SK-N-SH (cell line): ENCODE results near the gene MRPS24. TPM values are rescaled to one million over a fixed set of nuclear protein-coding genes. Genes with fewer than 3 reads are reported as not detected.

Source experiments
- CTCF ChIA-PET: fragments of 300-600, 350-600 bp; formaldehyde crosslinking; extraction: SDS; loops from one replicate; lab custom pipeline; 2021; lab: Yijun Ruan, JAX
- POLR2A ChIA-PET: fragments of 350-600 bp; sonication (Branson Sonifier 250); formaldehyde crosslinking; extraction: SDS; loops from one replicate; lab custom pipeline; 2020; ENCODE audit warnings: antibody characterized with exemption, inconsistent platforms; lab: Yijun Ruan, JAX
- DNase-seq: peaks from one replicate; pipeline ENCODE4 v3.0.0; 2012
- H2AFZ ChIP-seq: fragments of 200-600 bp; sonication (generic); 2 replicates; pipeline ENCODE4 v1.8.1; 2016; ENCODE audit warnings: antibody characterized with exemption, mild to moderate bottlenecking, low read depth
- H3F3A ChIP-seq: fragments of 200-600 bp; sonication (generic); replicated peaks from 2 replicates; pipeline ENCODE3; 2016; ENCODE audit warnings: antibody characterized with exemption, mild to moderate bottlenecking; ENCODE audit not compliant: insufficient read depth
- H3K27ac ChIP-seq, 2 experiments: fragments of 200-500 bp in 1 of 2; fragments of 200-600 bp in 1 of 2; sonication (Bioruptor generic) in 1 of 2; sonication (generic), shearing (Covaris generic) in 1 of 2; 2 replicates each; pipeline versions ENCODE4 v1.5.1 to v1.6.1; 2014 to 2016; ENCODE audit warnings: low read depth in 2 of 2, inconsistent platforms in 1 of 2, low read length in 1 of 2, mild to moderate bottlenecking in 1 of 2, mixed read lengths in 1 of 2
- H3K27me3 ChIP-seq: fragments of 200-600 bp; sonication (generic), shearing (Covaris generic); 2 replicates; pipeline ENCODE4 v1.6.1; 2016; ENCODE audit warnings: mixed run types; ENCODE audit not compliant: insufficient read depth
- H3K36me3 ChIP-seq, 2 experiments: fragments of 200-500 bp in 1 of 2; fragments of 200-600 bp in 1 of 2; sonication (Bioruptor generic) in 1 of 2; sonication (generic) in 1 of 2; replicated peaks in 1 of 2; 2 replicates each; pipeline versions ENCODE3 to v1.5.1; 2014 to 2016; ENCODE audit warnings: low read length in 1 of 2, mild to moderate bottlenecking in 1 of 2; ENCODE audit not compliant: insufficient read depth in 2 of 2, control insufficient read depth in 1 of 2
- H3K4me1 ChIP-seq, 2 experiments: fragments of 200-500 bp in 1 of 2; fragments of 200-600 bp in 1 of 2; sonication (Bioruptor generic) in 1 of 2; sonication (generic), shearing (Covaris generic) in 1 of 2; 2 replicates each; pipeline versions ENCODE4 v1.5.1 to v1.6.1; 2014 to 2016; ENCODE audit warnings: low read depth in 1 of 2, low read length in 1 of 2, mixed run types in 1 of 2; ENCODE audit not compliant: insufficient read depth in 2 of 2, control insufficient read depth in 1 of 2
- H3K4me2 ChIP-seq: fragments of 200-600 bp; sonication (generic), shearing (Covaris generic); 2 replicates; pipeline ENCODE4 v1.6.1; 2017; ENCODE audit warnings: mixed run types
- H3K4me3 ChIP-seq, 2 experiments: fragments of 200-500 bp in 1 of 2; fragments of 200-600 bp in 1 of 2; sonication (Bioruptor generic) in 1 of 2; sonication (generic), shearing (Covaris generic) in 1 of 2; 2 replicates each; pipeline versions ENCODE4 v1.5.1 to v1.8.1; 2014 to 2016; ENCODE audit warnings: low read depth in 2 of 2, inconsistent platforms in 1 of 2, low read length in 1 of 2, mild to moderate bottlenecking in 1 of 2, mixed read lengths in 1 of 2, moderate library complexity in 1 of 2
- H3K79me2 ChIP-seq: fragments of 200-600 bp; sonication (generic); 2 replicates; pipeline ENCODE4 v1.8.1; 2017; ENCODE audit warnings: mild to moderate bottlenecking; ENCODE audit not compliant: insufficient read depth
- H3K9ac ChIP-seq: fragments of 200-600 bp; sonication (generic); 2 replicates; pipeline ENCODE4 v1.6.1; 2017; ENCODE audit warnings: mixed run types
- H3K9me2 ChIP-seq: fragments of 200-600 bp; sonication (generic); 2 replicates; pipeline ENCODE4 v1.6.1; 2017; ENCODE audit warnings: mixed run types
- H3K9me3 ChIP-seq: fragments of 200-600 bp; sonication (generic); 2 replicates; pipeline ENCODE4 v1.6.1; 2017; ENCODE audit warnings: mixed run types, mild to moderate bottlenecking, moderate library complexity
- H4K20me1 ChIP-seq: fragments of 200-600 bp; sonication (generic); 2 replicates; pipeline ENCODE4 v1.6.1; 2017; ENCODE audit warnings: mild to moderate bottlenecking, mixed run types; ENCODE audit not compliant: insufficient read depth
- ELF1 ChIP-seq: IDR thresholded peaks from 2 replicates; pipeline ENCODE4 v1.4.0; 2012
- EZH2phosphoT487 ChIP-seq: fragments of 200-600 bp; sonication (generic); IDR thresholded peaks from 2 replicates; pipeline ENCODE4 v1.6.1; 2017; ENCODE audit warnings: low read depth, mixed run types, mild to moderate bottlenecking, antibody characterized with exemption, moderate library complexity, borderline replicate concordance
- FOXJ3 ChIP-seq: sonication (generic); formaldehyde crosslinking; IDR thresholded peaks from 2 replicates; pipeline ENCODE4 v1.5.1; 2020; ENCODE audit warnings: mild to moderate bottlenecking, missing genetic modification reagents
- MEF2A ChIP-seq: IDR thresholded peaks from 2 replicates; pipeline ENCODE4 v1.4.0; 2012; ENCODE audit warnings: low read depth, borderline replicate concordance
- NFIC ChIP-seq: IDR thresholded peaks from 2 replicates; pipeline ENCODE4 v1.4.0; 2012; ENCODE audit warnings: borderline replicate concordance
- NRF1 ChIP-seq: IDR thresholded peaks from 2 replicates; pipeline ENCODE4 v1.6.1; 2012; ENCODE audit warnings: low read depth, mild to moderate bottlenecking, low read length
- POLR2AphosphoS5 ChIP-seq: IDR thresholded peaks from 2 replicates; pipeline ENCODE4 v1.6.1; 2012; ENCODE audit warnings: low read depth, low read length
- RAD21 ChIP-seq: IDR thresholded peaks from 2 replicates; pipeline ENCODE4 v1.6.1; 2012; ENCODE audit warnings: mild to moderate bottlenecking, low read length
- RCOR1 ChIP-seq: fragments of 150-350 bp; IDR thresholded peaks from 2 replicates; pipeline ENCODE4 v1.6.1; 2017; ENCODE audit warnings: antibody characterized with exemption, low read length
- RFX5 ChIP-seq: IDR thresholded peaks from 2 replicates; pipeline ENCODE4 v1.6.1; 2012; ENCODE audit warnings: mild to moderate bottlenecking, improper control_type of control experiment, low read length
- SIN3A ChIP-seq: IDR thresholded peaks from 2 replicates; pipeline ENCODE4 v1.6.1; 2012; ENCODE audit warnings: low read depth, mild to moderate bottlenecking, low read length, moderate library complexity, borderline replicate concordance
- SMC3 ChIP-seq: IDR thresholded peaks from 2 replicates; pipeline ENCODE4 v1.6.1; 2012; ENCODE audit warnings: low read depth, low read length, improper control_type of control experiment
- YY1 ChIP-seq: IDR thresholded peaks from 2 replicates; pipeline ENCODE4 v1.4.0; 2012; ENCODE audit warnings: low read depth, mild to moderate bottlenecking
- polyA plus RNA-seq, 3 experiments: library from polyadenylated mRNA; depleted of rRNA; stranded (reverse); fragments of >200 nt; gene quantifications; 2 replicates each; pipeline ENCODE4 v1.2.3, GENCODE V29; 2012
- TF ChIP-seq, protein P1 (sequence below): IDR thresholded peaks from 2 replicates; pipeline ENCODE4 v1.4.0; 2012; ENCODE audit warnings: low read depth
- TF ChIP-seq, protein P2 (sequence below): IDR thresholded peaks from 2 replicates; pipeline ENCODE4 v1.4.0; 2012; ENCODE audit warnings: low read depth, borderline replicate concordance
- TF ChIP-seq, protein P3 (sequence below): IDR thresholded peaks from 2 replicates; pipeline ENCODE4 v1.4.0; 2012; ENCODE audit warnings: low read depth, borderline replicate concordance
- TF ChIP-seq, protein P4 (sequence below): fragments of 150-350 bp; IDR thresholded peaks from 2 replicates; pipeline ENCODE4 v1.6.1; 2016; ENCODE audit warnings: mild to moderate bottlenecking, low read depth, low read length
- TF ChIP-seq, protein P5 (sequence below): IDR thresholded peaks from 2 replicates; pipeline ENCODE4 v1.6.1; 2012; ENCODE audit warnings: mild to moderate bottlenecking, low read depth, low read length, moderate library complexity

The MRPS24 gene
- polyA plus RNA-seq, 1 of the 3 experiments (the other 2 are of a cell fraction), result 234 TPM

DNA sequence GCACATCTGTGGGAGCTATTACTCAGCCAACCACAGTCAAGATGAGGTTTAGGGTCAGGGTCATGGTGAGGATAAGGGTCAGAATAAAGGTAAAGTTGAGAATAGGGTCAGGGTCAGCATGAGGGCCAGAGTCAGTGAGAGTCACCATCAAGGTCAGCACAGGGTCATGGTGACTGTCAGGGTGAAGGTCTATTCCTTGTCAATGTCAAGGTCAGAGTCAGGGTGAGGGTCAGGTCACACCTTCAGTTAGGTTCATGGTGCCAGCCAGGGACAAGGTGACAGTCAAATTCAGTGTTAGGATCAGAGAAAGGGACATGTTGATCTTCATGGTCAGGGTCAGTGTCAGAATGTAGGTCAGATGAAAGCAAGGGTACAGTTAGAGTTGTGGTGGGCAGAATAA, 14.1 kb downstream of the MRPS24 start:
- Histone ChIP-seq H3K9me3 (no peaks in the 10 kb centered on the region), H3K27me3 (0 out of 2 replicates have a peak, but pooled peaks cover 5% of the 10 kb centered on the region), H3K9me2 (no peaks in the 10 kb centered on the region), H3K79me2 (no peaks in the 10 kb centered on the region), H4K20me1 (no peaks in the 10 kb centered on the region), H3K36me3 (no peaks in the 10 kb centered on the region), H3K4me1 (no peaks in the 10 kb centered on the region), H3K9ac (no peak overlapping the region), H3K4me2 (no peak overlapping the region), H3F3A (no peaks in the 10 kb centered on the region), H3K4me3 (no peak overlapping the region), H2AFZ (no peak overlapping the region), H3K27ac (no peak overlapping the region)
- POLR2A ChIA-PET, result no interaction called here
- TF ChIP-seq, protein P1, sequence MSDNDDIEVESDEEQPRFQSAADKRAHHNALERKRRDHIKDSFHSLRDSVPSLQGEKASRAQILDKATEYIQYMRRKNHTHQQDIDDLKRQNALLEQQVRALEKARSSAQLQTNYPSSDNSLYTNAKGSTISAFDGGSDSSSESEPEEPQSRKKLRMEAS, result no peak
- no peak for TF ChIP-seq ELF1
- no peak for TF ChIP-seq MEF2A
- TF ChIP-seq RFX5, result no peak
- TF ChIP-seq FOXJ3, result no peak
- TF ChIP-seq, protein P2, sequence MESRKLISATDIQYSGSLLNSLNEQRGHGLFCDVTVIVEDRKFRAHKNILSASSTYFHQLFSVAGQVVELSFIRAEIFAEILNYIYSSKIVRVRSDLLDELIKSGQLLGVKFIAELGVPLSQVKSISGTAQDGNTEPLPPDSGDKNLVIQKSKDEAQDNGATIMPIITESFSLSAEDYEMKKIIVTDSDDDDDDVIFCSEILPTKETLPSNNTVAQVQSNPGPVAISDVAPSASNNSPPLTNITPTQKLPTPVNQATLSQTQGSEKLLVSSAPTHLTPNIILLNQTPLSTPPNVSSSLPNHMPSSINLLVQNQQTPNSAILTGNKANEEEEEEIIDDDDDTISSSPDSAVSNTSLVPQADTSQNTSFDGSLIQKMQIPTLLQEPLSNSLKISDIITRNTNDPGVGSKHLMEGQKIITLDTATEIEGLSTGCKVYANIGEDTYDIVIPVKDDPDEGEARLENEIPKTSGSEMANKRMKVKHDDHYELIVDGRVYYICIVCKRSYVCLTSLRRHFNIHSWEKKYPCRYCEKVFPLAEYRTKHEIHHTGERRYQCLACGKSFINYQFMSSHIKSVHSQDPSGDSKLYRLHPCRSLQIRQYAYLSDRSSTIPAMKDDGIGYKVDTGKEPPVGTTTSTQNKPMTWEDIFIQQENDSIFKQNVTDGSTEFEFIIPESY, result no peak
- no peak for TF ChIP-seq SMC3
- no peak for TF ChIP-seq NFIC
- no peak for TF ChIP-seq SIN3A
- TF ChIP-seq, protein P3, sequence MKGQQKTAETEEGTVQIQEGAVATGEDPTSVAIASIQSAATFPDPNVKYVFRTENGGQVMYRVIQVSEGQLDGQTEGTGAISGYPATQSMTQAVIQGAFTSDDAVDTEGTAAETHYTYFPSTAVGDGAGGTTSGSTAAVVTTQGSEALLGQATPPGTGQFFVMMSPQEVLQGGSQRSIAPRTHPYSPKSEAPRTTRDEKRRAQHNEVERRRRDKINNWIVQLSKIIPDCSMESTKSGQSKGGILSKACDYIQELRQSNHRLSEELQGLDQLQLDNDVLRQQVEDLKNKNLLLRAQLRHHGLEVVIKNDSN, result no peak
- TF ChIP-seq, protein P4, sequence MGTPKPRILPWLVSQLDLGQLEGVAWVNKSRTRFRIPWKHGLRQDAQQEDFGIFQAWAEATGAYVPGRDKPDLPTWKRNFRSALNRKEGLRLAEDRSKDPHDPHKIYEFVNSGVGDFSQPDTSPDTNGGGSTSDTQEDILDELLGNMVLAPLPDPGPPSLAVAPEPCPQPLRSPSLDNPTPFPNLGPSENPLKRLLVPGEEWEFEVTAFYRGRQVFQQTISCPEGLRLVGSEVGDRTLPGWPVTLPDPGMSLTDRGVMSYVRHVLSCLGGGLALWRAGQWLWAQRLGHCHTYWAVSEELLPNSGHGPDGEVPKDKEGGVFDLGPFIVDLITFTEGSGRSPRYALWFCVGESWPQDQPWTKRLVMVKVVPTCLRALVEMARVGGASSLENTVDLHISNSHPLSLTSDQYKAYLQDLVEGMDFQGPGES, result no peak
- no peak for TF ChIP-seq NRF1
- no peak for TF ChIP-seq RAD21
- TF ChIP-seq, protein P5, sequence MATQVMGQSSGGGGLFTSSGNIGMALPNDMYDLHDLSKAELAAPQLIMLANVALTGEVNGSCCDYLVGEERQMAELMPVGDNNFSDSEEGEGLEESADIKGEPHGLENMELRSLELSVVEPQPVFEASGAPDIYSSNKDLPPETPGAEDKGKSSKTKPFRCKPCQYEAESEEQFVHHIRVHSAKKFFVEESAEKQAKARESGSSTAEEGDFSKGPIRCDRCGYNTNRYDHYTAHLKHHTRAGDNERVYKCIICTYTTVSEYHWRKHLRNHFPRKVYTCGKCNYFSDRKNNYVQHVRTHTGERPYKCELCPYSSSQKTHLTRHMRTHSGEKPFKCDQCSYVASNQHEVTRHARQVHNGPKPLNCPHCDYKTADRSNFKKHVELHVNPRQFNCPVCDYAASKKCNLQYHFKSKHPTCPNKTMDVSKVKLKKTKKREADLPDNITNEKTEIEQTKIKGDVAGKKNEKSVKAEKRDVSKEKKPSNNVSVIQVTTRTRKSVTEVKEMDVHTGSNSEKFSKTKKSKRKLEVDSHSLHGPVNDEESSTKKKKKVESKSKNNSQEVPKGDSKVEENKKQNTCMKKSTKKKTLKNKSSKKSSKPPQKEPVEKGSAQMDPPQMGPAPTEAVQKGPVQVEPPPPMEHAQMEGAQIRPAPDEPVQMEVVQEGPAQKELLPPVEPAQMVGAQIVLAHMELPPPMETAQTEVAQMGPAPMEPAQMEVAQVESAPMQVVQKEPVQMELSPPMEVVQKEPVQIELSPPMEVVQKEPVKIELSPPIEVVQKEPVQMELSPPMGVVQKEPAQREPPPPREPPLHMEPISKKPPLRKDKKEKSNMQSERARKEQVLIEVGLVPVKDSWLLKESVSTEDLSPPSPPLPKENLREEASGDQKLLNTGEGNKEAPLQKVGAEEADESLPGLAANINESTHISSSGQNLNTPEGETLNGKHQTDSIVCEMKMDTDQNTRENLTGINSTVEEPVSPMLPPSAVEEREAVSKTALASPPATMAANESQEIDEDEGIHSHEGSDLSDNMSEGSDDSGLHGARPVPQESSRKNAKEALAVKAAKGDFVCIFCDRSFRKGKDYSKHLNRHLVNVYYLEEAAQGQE, result no peak
- no peak for TF ChIP-seq YY1
- no peak for TF ChIP-seq RCOR1
- TF ChIP-seq POLR2AphosphoS5, result no peak
- TF ChIP-seq EZH2phosphoT487, result no peak
- no peak for DNase-seq
- CTCF ChIA-PET, result interaction anchor here (0.9 to 6.3 kb wide), 5 partner anchors 12 to 273 kb away, joined by 3 to 57 read pairs (median 7); partner anchors contain the start of gene STK17A
